ENCODE results near the gene CACNB2.

GRCh38 chr10:18474118-18474455 lies 333.9 kb downstream of the CACNB2 start:
- TF ChIP-seq GATA3 (IDR thresholded peaks at IDR 0.05; ENCODE audit: low read depth, low read length): no peak
- TF ChIP-seq GATA2 (IDR thresholded peaks at IDR 0.05; ENCODE audit: low read depth, low read length): no peak

All from SH-SY5Y (cell line).